GM20000 (cell line): ENCODE data around the gene TPRG1.

ENCODE experiments used
- DNase-seq: peaks from one replicate; pipeline ENCODE4 v3.0.0; 2012; ENCODE audit warnings: low spot score
- TF ChIP-seq, protein P1 (sequence below): IDR thresholded peaks from 2 replicates; pipeline ENCODE4 v1.5.1; 2012; ENCODE audit warnings: mild to moderate bottlenecking, control low read depth; ENCODE audit errors: extremely low read depth, missing control alignments

TPRG1 gene

DNA sequence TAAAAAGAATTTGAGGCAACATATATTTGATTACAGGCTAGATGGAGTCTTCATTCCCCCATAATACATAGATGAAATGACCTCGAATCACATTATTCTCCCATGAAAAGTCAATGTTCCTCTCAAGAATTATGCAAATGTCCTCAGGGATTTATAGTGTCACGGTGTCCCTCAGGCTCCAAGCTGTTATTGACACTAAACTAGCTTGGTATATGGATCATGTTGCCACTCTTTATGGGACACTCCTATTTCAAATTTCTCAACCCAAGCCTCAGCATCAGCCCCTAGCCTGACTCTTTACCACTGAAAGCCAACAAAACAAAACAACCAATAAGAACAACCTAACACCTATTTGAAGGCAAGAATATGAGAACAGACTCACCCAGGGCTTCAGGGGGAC lies 139.8 kb downstream of the TPRG1 start:
- no peak for DNase-seq
- TF ChIP-seq, protein P1, sequence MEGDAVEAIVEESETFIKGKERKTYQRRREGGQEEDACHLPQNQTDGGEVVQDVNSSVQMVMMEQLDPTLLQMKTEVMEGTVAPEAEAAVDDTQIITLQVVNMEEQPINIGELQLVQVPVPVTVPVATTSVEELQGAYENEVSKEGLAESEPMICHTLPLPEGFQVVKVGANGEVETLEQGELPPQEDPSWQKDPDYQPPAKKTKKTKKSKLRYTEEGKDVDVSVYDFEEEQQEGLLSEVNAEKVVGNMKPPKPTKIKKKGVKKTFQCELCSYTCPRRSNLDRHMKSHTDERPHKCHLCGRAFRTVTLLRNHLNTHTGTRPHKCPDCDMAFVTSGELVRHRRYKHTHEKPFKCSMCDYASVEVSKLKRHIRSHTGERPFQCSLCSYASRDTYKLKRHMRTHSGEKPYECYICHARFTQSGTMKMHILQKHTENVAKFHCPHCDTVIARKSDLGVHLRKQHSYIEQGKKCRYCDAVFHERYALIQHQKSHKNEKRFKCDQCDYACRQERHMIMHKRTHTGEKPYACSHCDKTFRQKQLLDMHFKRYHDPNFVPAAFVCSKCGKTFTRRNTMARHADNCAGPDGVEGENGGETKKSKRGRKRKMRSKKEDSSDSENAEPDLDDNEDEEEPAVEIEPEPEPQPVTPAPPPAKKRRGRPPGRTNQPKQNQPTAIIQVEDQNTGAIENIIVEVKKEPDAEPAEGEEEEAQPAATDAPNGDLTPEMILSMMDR, result no peak

DNA sequence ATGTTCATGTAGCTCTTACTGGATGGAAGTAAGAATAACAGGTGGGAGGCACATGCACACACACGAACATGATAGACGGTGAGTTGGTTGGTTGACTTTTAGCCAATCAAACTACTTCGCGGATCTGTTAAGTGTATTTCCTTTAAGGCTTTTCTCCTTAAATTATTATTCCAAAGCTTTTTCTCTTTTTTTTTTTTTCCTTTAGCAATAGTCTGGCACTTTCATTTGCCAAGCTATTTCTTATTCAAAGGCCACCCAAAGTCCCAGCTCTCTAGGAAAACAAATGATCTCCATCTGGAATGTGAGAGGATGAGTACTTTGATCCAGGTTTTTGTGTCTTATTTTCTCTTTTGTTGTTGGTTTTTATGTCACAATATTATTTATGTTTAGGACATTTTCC lies 141.1 kb downstream of the TPRG1 start:
- TF ChIP-seq, protein P1, result no peak
- DNase-seq, result no peak

DNA sequence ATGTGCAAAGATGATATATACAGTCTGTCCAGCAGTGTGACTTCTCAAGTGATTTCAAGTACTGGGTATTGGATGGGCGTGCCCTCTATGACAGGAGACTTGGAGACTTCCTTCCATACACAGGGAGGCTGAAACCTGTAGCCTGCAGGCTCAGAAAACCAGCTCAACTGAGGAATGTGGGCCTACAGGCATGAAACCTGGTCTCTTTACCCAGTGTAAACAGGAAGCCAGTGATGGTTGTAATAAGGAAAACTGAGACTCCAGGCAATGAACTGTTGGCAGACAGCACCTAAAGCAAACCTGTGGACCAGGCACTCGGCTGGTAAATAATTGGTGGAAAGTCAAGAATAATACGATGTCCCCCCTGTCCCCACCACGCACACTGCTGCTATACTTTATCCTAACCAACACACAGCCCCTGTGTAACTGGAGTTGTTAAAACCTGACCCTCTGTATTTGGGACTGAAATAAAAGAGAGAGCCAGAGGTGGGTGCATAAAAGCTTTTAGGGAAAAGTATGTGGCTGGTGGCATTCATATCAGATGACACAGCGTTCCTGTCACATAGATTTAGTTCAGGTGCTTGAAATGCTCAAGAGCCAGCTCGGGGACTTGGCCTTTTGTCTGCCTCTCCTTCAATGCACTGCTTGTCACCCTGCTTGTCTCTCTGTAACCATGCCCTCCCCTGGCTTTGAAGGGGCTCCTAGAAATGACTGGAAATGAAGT lies 144.7 kb downstream of the TPRG1 start:
- TF ChIP-seq, protein P1, result no peak
- DNase-seq, result no peak

DNA sequence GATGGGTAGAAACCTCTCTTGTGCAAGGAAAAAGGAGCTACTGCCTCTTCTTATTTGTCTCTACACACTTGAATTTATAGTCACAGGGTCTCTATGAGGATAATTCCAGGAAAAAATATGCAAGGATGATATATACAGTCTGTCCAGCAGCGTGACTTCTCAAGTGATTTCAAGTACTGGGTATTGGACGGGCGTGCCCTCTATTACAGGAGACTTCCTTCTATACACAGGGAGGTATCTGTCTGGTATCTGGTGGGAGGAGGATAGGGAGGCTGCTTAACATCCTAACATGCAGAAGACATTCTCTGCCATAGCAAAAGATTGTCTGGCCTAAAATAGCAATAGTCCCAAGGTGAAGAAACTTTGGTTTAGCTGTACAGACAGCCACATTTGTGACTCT lies 146.1 kb downstream of the TPRG1 start:
- TF ChIP-seq, protein P1, result no peak

DNA sequence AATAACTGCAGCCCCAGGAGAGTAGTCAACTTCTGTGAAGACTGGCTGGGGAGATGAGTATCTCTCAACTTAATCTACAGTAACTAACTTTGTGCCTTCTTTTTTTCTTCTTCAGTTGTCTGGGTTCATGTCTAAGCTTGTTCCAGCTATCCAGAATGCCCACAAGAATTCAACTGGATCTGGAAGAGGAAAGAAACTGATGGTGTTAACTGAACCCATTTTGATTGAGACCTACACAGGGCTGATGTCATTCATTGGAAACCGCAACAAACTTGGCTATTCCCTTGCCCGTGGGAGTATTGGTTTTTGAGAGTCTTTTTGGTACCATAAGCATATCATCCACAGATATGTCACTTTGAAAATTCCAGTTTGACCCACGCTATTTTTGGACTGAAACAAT lies 148.7 kb downstream of the TPRG1 start:
- TF ChIP-seq, protein P1, result no peak

More for the DNA sequence above, 146.1 kb downstream of the TPRG1 start:
- no peak for DNase-seq

DNA sequence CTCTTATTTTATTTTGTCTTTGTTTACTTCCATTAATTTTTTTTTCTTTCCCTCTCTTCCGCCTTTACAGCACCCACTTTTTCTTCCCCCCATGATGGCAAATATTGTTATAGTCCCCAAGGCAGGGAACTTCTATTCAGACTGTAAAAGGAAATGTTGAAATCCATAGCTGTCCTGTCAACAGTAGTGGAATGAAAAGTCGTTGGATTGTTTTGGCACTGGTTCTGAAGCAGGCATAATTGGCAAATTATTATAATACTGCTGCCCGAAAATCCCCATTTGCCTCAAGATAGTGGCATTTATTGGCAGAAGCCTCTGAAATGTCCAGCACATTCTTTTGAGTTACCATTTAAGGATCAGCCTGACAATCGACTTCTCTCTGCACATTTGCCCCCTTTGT lies 150.6 kb downstream of the TPRG1 start:
- TF ChIP-seq, protein P1, result no peak
- no peak for DNase-seq

More for the DNA sequence above, 148.7 kb downstream of the TPRG1 start:
- DNase-seq, result no peak

- DNase-seq, result peak; percentile 61
- TF ChIP-seq, protein P1, result no peak
Observed at GRCh38 chr3:189324538-189325138, 152.9 kb downstream of the TPRG1 start.
